ENCODE measurements around the gene TMEM212. TPM values are rescaled to one million over a fixed set of nuclear protein-coding genes. Genes with fewer than 3 reads are reported as not detected.

TMEM212 gene
- total RNA-seq, 1 donor from 2014 or later, result not detected

DNA sequence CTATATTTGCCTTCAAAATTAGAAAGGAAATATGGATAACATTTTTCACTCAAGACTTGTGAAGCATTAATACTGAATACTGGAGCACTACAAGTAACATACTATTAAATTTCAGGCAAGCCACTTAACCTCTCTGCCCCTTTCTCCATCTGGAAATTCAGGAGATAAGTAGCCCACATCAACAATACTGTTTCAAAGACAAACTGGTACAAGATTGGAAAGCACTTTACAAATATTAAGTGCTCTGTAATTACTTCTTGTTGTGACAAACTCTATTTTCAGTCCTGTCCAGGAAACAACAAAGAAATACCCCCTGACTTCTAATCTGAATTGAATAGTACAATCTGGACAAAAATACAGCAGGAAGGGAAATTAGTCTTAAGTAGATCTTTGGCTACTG lies 49.3 kb downstream of the TMEM212 start:
- TF ChIP-seq EZH2 (IDR thresholded peaks at IDR 0.05; ENCODE audit: insufficient read depth, low read length), result no peak
- TF ChIP-seq, protein P1, sequence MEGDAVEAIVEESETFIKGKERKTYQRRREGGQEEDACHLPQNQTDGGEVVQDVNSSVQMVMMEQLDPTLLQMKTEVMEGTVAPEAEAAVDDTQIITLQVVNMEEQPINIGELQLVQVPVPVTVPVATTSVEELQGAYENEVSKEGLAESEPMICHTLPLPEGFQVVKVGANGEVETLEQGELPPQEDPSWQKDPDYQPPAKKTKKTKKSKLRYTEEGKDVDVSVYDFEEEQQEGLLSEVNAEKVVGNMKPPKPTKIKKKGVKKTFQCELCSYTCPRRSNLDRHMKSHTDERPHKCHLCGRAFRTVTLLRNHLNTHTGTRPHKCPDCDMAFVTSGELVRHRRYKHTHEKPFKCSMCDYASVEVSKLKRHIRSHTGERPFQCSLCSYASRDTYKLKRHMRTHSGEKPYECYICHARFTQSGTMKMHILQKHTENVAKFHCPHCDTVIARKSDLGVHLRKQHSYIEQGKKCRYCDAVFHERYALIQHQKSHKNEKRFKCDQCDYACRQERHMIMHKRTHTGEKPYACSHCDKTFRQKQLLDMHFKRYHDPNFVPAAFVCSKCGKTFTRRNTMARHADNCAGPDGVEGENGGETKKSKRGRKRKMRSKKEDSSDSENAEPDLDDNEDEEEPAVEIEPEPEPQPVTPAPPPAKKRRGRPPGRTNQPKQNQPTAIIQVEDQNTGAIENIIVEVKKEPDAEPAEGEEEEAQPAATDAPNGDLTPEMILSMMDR (IDR thresholded peaks at IDR 0.05; ENCODE audit: insufficient read depth, low read depth, low read length), result no peak
- Histone ChIP-seq H3K79me2 (ENCODE audit: insufficient read depth, low read length) (no peaks in the 10 kb centered on the region), H3K9me3 (ENCODE audit: insufficient read depth, low read depth, low read length) (no peaks in the 10 kb centered on the region), H3K27me3 (ENCODE audit: insufficient read depth, low read length) (no peaks in the 10 kb centered on the region), H3K9ac (ENCODE audit: low read length) (no peak overlapping the region), H2AFZ (ENCODE audit: low read depth, low read length) (no peak overlapping the region), H4K20me1 (ENCODE audit: insufficient read depth, low read length) (no peaks in the 10 kb centered on the region), H3K4me2 (ENCODE audit: low read length) (no peak overlapping the region), H3K36me3 (ENCODE audit: insufficient read depth, low read length) (no peaks in the 10 kb centered on the region), H3K4me3 (ENCODE audit: insufficient read depth, low read depth, low read length) (no peak overlapping the region), H3K27ac (ENCODE audit: low read depth, low read length) (no peak overlapping the region), H3K4me1 (ENCODE audit: insufficient read depth, low read length) (no peaks in the 10 kb centered on the region)
- DNase-seq (ENCODE audit: low read depth), result no peak
- H3K36me3 Mint-ChIP-seq (ENCODE audit: low read depth, unreplicated experiment), result no peaks in the 10 kb centered on the region
- no peak overlapping the region for H3K27ac Mint-ChIP-seq (ENCODE audit: unreplicated experiment)
- peaks cover 2% of the 10 kb centered on the region for H3K27me3 Mint-ChIP-seq (ENCODE audit: low read depth, unreplicated experiment)
- H3K4me1 Mint-ChIP-seq (ENCODE audit: low read depth, unreplicated experiment), result peaks cover 8% of the 10 kb centered on the region
- no peak for FAIRE-seq
- no peaks in the 10 kb centered on the region for H3K9me3 Mint-ChIP-seq (ENCODE audit: unreplicated experiment)
- H3K4me3 Mint-ChIP-seq (ENCODE audit: unreplicated experiment), result no peak overlapping the region

DNA sequence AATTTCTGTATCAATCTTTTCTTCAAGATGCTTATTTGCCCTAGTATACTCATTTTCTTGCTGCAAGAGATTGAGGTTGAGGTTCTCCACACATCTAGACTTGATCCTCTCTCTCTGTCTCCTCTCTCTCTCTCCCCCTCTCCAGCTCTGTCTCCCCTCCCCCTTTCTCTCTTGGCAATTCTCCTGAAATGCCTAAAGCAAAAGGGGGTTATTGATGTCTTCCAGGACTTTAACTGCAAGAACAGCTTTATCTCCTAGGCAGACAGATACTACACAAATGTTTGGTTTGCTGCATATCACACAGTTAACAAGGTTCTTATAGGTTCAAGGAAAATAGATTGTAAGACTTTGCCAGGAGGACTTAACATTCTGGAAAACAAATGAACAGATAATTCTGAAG lies 52.1 kb downstream of the TMEM212 start:
- H3K27me3 Mint-ChIP-seq (ENCODE audit: low read depth, unreplicated experiment), result peaks cover 2% of the 10 kb centered on the region
- no peak overlapping the region for H3K9ac ChIP-seq (ENCODE audit: low read length)
- no peak for FAIRE-seq
- no peak for DNase-seq (ENCODE audit: low read depth)
- H3K4me2 ChIP-seq (ENCODE audit: low read length), result no peak overlapping the region
- no peaks in the 10 kb centered on the region for H3K27me3 ChIP-seq (ENCODE audit: insufficient read depth, low read length)
- H3K36me3 Mint-ChIP-seq (ENCODE audit: low read depth, unreplicated experiment), result no peaks in the 10 kb centered on the region
- H3K79me2 ChIP-seq (ENCODE audit: insufficient read depth, low read length), result no peaks in the 10 kb centered on the region
- no peaks in the 10 kb centered on the region for H3K9me3 ChIP-seq (ENCODE audit: insufficient read depth, low read depth, low read length)
- H4K20me1 ChIP-seq (ENCODE audit: insufficient read depth, low read length), result no peaks in the 10 kb centered on the region
- no peak overlapping the region for H2AFZ ChIP-seq (ENCODE audit: low read depth, low read length)
- H3K4me3 Mint-ChIP-seq (ENCODE audit: unreplicated experiment), result no peak overlapping the region
- H3K27ac Mint-ChIP-seq (ENCODE audit: unreplicated experiment), result no peak overlapping the region
- peaks cover 6% of the 10 kb centered on the region for H3K4me1 Mint-ChIP-seq (ENCODE audit: low read depth, unreplicated experiment)
- no peaks in the 10 kb centered on the region for H3K4me1 ChIP-seq (ENCODE audit: insufficient read depth, low read length)
- TF ChIP-seq EZH2 (IDR thresholded peaks at IDR 0.05; ENCODE audit: insufficient read depth, low read length), result no peak
- TF ChIP-seq, protein P1 (IDR thresholded peaks at IDR 0.05; ENCODE audit: insufficient read depth, low read depth, low read length), result no peak
- no peak overlapping the region for H3K27ac ChIP-seq (ENCODE audit: low read depth, low read length)
- H3K36me3 ChIP-seq (ENCODE audit: insufficient read depth, low read length), result no peaks in the 10 kb centered on the region
- no peak overlapping the region for H3K4me3 ChIP-seq (ENCODE audit: insufficient read depth, low read depth, low read length)
- no peaks in the 10 kb centered on the region for H3K9me3 Mint-ChIP-seq (ENCODE audit: unreplicated experiment)

DNA sequence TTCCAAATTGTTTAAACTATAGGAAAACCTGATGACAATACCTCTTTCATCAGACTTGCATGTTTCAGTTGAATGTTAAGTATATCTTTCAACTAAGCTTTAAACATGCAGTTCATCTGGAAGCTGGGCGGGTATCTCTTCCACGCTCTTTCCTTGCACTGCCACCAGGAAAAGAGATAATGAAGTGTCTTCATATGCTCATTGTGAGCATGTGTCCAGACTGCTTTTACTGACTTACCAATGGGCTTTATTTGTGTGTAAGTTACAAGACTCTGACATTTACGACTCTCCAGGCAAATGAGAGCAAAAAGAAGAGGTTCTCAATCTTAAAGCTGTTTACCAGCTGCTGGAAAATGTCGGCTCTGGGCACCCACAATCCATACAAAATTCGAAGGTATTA lies 52.8 kb downstream of the TMEM212 start:
- H3K4me1 ChIP-seq (ENCODE audit: insufficient read depth, low read length), result no peaks in the 10 kb centered on the region
- no peaks in the 10 kb centered on the region for H4K20me1 ChIP-seq (ENCODE audit: insufficient read depth, low read length)
- Mint-ChIP-seq H3K36me3 (ENCODE audit: low read depth, unreplicated experiment) (no peaks in the 10 kb centered on the region), H3K9me3 (ENCODE audit: unreplicated experiment) (no peaks in the 10 kb centered on the region), H3K4me3 (ENCODE audit: unreplicated experiment) (no peak overlapping the region), H3K27me3 (ENCODE audit: low read depth, unreplicated experiment) (peaks cover 2% of the 10 kb centered on the region), H3K4me1 (ENCODE audit: low read depth, unreplicated experiment) (no peaks in the 10 kb centered on the region), H3K27ac (ENCODE audit: unreplicated experiment) (no peak overlapping the region)
- no peaks in the 10 kb centered on the region for H3K9me3 ChIP-seq (ENCODE audit: insufficient read depth, low read depth, low read length)
- H3K36me3 ChIP-seq (ENCODE audit: insufficient read depth, low read length), result no peaks in the 10 kb centered on the region
- H3K4me3 ChIP-seq (ENCODE audit: insufficient read depth, low read depth, low read length), result no peak overlapping the region
- H3K9ac ChIP-seq (ENCODE audit: low read length), result no peak overlapping the region
- DNase-seq (ENCODE audit: low read depth) (no peak), FAIRE-seq (no peak)
- no peak overlapping the region for H2AFZ ChIP-seq (ENCODE audit: low read depth, low read length)
- no peak for TF ChIP-seq EZH2 (IDR thresholded peaks at IDR 0.05; ENCODE audit: insufficient read depth, low read length)
- TF ChIP-seq, protein P1 (IDR thresholded peaks at IDR 0.05; ENCODE audit: insufficient read depth, low read depth, low read length), result no peak
- H3K4me2 ChIP-seq (ENCODE audit: low read length), result no peak overlapping the region
- no peak overlapping the region for H3K27ac ChIP-seq (ENCODE audit: low read depth, low read length)
- no peaks in the 10 kb centered on the region for H3K79me2 ChIP-seq (ENCODE audit: insufficient read depth, low read length)
- H3K27me3 ChIP-seq (ENCODE audit: insufficient read depth, low read length), result no peaks in the 10 kb centered on the region
